ENCODE data around the gene CD74. TPM values are rescaled to one million over a fixed set of nuclear protein-coding genes. Genes with fewer than 3 reads are reported as not detected.

CD74 gene
- total and polyA plus RNA-seq, 2 of the 13 experiments (the other 11 are each of a cell fraction or from before 2014, with no cell fraction given) = 34.1 to 84.4 TPM

DNA sequence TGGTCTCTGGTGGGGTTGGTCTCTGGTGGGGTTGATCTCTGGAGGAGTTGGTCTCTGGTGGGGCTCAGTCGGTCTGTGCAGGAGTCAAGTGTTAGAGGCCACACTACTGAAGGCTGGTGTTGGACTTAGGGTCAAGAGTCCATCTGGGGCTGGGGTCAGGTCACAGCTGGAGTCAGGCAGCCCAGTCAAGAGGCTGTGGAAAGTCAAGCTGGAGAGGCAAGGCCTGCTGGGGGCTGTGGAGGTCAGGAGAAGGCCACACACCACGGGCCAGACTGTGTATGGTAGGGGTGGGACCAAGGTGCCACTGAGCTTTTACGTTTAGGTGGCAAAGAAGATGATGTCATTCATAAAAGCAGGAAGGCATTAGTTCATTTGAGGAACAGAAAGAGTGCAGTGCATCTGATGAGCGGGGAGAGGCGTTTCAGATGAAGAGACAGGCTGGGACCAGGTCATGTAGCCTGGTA lies 16.7 kb upstream of the CD74 start (continued):
- TF ChIP-seq SRSF9 (IDR thresholded peaks at IDR 0.05; ENCODE audit: borderline replicate concordance, insufficient read depth, low read depth, low read length, poor library complexity, severe bottlenecking) = no peak
- TF ChIP-seq, protein P1, sequence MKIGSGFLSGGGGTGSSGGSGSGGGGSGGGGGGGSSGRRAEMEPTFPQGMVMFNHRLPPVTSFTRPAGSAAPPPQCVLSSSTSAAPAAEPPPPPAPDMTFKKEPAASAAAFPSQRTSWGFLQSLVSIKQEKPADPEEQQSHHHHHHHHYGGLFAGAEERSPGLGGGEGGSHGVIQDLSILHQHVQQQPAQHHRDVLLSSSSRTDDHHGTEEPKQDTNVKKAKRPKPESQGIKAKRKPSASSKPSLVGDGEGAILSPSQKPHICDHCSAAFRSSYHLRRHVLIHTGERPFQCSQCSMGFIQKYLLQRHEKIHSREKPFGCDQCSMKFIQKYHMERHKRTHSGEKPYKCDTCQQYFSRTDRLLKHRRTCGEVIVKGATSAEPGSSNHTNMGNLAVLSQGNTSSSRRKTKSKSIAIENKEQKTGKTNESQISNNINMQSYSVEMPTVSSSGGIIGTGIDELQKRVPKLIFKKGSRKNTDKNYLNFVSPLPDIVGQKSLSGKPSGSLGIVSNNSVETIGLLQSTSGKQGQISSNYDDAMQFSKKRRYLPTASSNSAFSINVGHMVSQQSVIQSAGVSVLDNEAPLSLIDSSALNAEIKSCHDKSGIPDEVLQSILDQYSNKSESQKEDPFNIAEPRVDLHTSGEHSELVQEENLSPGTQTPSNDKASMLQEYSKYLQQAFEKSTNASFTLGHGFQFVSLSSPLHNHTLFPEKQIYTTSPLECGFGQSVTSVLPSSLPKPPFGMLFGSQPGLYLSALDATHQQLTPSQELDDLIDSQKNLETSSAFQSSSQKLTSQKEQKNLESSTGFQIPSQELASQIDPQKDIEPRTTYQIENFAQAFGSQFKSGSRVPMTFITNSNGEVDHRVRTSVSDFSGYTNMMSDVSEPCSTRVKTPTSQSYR (CRISPR knock-in tag; IDR thresholded peaks at IDR 0.05; ENCODE audit: borderline replicate concordance) = no peak
- TF ChIP-seq ZFX (CRISPR knock-in tag; IDR thresholded peaks at IDR 0.05; ENCODE audit: low read depth) = 0 out of 2 replicates have a peak, but pooled peaks have one; percentile 28
- TF ChIP-seq, protein P2, sequence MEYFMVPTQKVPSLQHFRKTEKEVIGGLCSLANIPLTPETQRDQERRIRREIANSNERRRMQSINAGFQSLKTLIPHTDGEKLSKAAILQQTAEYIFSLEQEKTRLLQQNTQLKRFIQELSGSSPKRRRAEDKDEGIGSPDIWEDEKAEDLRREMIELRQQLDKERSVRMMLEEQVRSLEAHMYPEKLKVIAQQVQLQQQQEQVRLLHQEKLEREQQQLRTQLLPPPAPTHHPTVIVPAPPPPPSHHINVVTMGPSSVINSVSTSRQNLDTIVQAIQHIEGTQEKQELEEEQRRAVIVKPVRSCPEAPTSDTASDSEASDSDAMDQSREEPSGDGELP (IDR thresholded peaks at IDR 0.05; ENCODE audit: borderline replicate concordance, low read depth) = peak; percentile 80
- TF ChIP-seq THYN1 (CRISPR knock-in tag; IDR thresholded peaks at IDR 0.05; ENCODE audit: borderline replicate concordance, low read depth) = no peak
- TF ChIP-seq SIX4 (CRISPR knock-in tag; IDR thresholded peaks at IDR 0.05) = no peak
- no peak for TF ChIP-seq CBX1 (IDR thresholded peaks at IDR 0.05; ENCODE audit: low read depth)
- TF ChIP-seq TEAD2 (CRISPR knock-in tag; IDR thresholded peaks at IDR 0.05) = no peak
- no peak for TF ChIP-seq EEA1 (CRISPR knock-in tag; IDR thresholded peaks at IDR 0.05; ENCODE audit: borderline replicate concordance)
- TF ChIP-seq ZMYM3 (CRISPR knock-in tag; IDR thresholded peaks at IDR 0.05) = peak; percentile 15; the same call in 1 of the 2 replicates
- TF ChIP-seq RXRA (CRISPR knock-in tag; IDR thresholded peaks at IDR 0.05) = peak; percentile 57; the same call in 1 of the 2 replicates
- no peak for TF ChIP-seq ZNF44 (CRISPR knock-in tag; IDR thresholded peaks at IDR 0.05)
- TF ChIP-seq SAP130 (CRISPR knock-in tag; IDR thresholded peaks at IDR 0.05; ENCODE audit: low read depth) = 0 out of 2 replicates have a peak, but pooled peaks have one; percentile 17
- no peak for TF ChIP-seq HHEX (CRISPR knock-in tag; IDR thresholded peaks at IDR 0.05)
- TF ChIP-seq, protein P3, sequence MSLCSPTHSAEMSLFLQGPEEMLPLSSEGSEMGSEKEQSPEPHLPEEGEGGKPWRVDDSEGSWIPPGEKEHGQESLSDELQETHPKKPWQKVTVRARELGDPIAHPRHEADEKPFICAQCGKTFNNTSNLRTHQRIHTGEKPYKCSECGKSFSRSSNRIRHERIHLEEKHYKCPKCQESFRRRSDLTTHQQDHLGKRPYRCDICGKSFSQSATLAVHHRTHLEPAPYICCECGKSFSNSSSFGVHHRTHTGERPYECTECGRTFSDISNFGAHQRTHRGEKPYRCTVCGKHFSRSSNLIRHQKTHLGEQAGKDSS (CRISPR knock-in tag; IDR thresholded peaks at IDR 0.05; ENCODE audit: borderline replicate concordance, low read depth) = no peak
- TF ChIP-seq XRCC5 (optimal IDR thresholded peaks at IDR 0.05; ENCODE audit: low read length) = peak; percentile 32
- TF ChIP-seq NFRKB (IDR thresholded peaks at IDR 0.05) = no peak
- no peak for TF ChIP-seq ZNF367 (CRISPR knock-in tag; IDR thresholded peaks at IDR 0.05; ENCODE audit: borderline replicate concordance)
- TF ChIP-seq, protein P4, sequence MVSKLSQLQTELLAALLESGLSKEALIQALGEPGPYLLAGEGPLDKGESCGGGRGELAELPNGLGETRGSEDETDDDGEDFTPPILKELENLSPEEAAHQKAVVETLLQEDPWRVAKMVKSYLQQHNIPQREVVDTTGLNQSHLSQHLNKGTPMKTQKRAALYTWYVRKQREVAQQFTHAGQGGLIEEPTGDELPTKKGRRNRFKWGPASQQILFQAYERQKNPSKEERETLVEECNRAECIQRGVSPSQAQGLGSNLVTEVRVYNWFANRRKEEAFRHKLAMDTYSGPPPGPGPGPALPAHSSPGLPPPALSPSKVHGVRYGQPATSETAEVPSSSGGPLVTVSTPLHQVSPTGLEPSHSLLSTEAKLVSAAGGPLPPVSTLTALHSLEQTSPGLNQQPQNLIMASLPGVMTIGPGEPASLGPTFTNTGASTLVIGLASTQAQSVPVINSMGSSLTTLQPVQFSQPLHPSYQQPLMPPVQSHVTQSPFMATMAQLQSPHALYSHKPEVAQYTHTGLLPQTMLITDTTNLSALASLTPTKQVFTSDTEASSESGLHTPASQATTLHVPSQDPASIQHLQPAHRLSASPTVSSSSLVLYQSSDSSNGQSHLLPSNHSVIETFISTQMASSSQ (IDR thresholded peaks at IDR 0.05; ENCODE audit: low read depth) = no peak
- TF ChIP-seq, protein P4 (CRISPR knock-in tag; IDR thresholded peaks at IDR 0.05; ENCODE audit: borderline replicate concordance) = no peak
- peak; percentile 74; the same call in 1 of the 2 replicates for TF ChIP-seq NCOR1 (IDR thresholded peaks at IDR 0.05; ENCODE audit: borderline replicate concordance, low read length)
- TF ChIP-seq ZNF260 (CRISPR knock-in tag; IDR thresholded peaks at IDR 0.05; ENCODE audit: borderline replicate concordance, low read depth) = no peak
- TF ChIP-seq SP2 (CRISPR knock-in tag; IDR thresholded peaks at IDR 0.05) = no peak
- no peak for TF ChIP-seq HOXD1 (CRISPR knock-in tag; IDR thresholded peaks at IDR 0.05)

All from HepG2 (cell line).